ENCODE measurements around the gene CHD5.

CHD5 gene

DNA sequence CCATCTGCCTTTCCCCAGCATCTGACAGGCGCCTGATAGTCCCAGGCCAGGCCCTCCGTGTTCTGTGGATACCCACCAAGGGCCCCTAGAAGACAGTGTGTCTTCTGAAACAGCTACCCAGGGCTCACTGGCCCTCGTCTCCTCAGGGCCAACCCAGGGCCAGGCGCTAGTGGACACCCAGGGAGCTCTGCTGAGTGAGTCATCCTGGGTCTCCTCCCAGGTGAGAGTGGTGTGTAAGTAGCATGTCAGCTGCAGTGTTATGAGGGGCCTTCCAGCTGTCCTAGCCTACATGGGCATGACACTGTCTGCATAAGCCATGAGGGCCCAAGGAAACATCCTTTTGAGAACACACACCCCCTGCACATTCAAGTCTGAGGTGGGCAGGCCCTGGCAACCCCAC lies 36.7 kb downstream of the CHD5 start:
- intact Hi-C loops (cut with DNase I; ENCODE audit: low total_unique reads), result no loop called here
- no peak for DNase-seq
- no peaks in the 10 kb centered on the region for H3K36me3 ChIP-seq
- peaks cover 0 to 1% (median under 1%) of the 10 kb centered on the region in 4 donors for H3K4me1 ChIP-seq
- H3K9me3 ChIP-seq, result no peaks in the 10 kb centered on the region
- peaks cover 0 to 34% of the 10 kb centered on the region in 2 donors for H3K27me3 ChIP-seq
- H3K4me3 ChIP-seq, result no peak overlapping the region
- TF ChIP-seq CTCF (IDR thresholded peaks at IDR 0.05), result no peak
- H3K27ac ChIP-seq, result no peak overlapping the region

- Histone ChIP-seq H3K36me3 (no peaks in the 10 kb centered on the region), H3K4me3 (no peak overlapping the region), H3K27ac (no peak overlapping the region), H3K4me1 (no peaks in the 10 kb centered on the region), H3K9me3 (no peaks in the 10 kb centered on the region), H3K27me3 (peaks cover 0 to 27% of the 10 kb centered on the region in 2 donors)
- no peak for TF ChIP-seq CTCF (IDR thresholded peaks at IDR 0.05)
- no peak for DNase-seq
- intact Hi-C loops (cut with DNase I; ENCODE audit: low total_unique reads), result no loop called here
Measured at GRCh38 chr1:6142734-6143133, 37.4 kb downstream of the CHD5 start.

GRCh38 chr1:6142036-6142621 lies 38.0 kb downstream of the CHD5 start:
- Histone ChIP-seq H3K27ac (no peak overlapping the region), H3K4me3 (no peak overlapping the region), H3K9me3 (no peaks in the 10 kb centered on the region), H3K4me1 (no peaks in the 10 kb centered on the region), H3K27me3 (peaks cover 0 to 21% of the 10 kb centered on the region in 2 donors), H3K36me3 (no peaks in the 10 kb centered on the region)
- intact Hi-C loops (cut with DNase I; ENCODE audit: low total_unique reads), result no loop called here
- no peak for DNase-seq
- no peak for TF ChIP-seq CTCF (IDR thresholded peaks at IDR 0.05)

DNA sequence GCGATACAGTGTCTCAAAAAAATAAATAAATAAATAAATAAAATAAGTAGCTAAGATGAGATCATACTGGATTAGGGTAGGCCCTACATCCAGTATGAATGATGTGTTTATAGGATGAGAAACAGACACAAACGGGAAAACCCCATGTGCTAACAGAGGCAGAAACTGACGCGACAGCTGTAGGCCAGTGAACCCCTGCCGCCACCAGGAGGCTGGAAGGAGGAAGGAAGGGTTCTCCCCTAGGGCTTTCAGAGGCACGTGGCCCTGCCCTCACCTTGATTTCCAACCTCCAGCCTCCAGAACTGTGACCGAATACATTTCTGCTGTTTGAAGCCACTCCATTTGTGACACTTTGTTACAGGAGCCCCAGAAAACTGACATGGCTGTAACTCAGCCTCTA lies 38.5 kb downstream of the CHD5 start:
- no peak overlapping the region for H3K27ac ChIP-seq
- peaks cover 0 to 17% of the 10 kb centered on the region in 2 donors for H3K27me3 ChIP-seq
- H3K9me3 ChIP-seq, result no peaks in the 10 kb centered on the region
- no peaks in the 10 kb centered on the region for H3K36me3 ChIP-seq
- no peak overlapping the region for H3K4me3 ChIP-seq
- DNase-seq, result no peak
- TF ChIP-seq CTCF (IDR thresholded peaks at IDR 0.05), result no peak
- intact Hi-C loops (cut with DNase I; ENCODE audit: low total_unique reads), result no loop called here
- no peaks in the 10 kb centered on the region for H3K4me1 ChIP-seq

- Histone ChIP-seq H3K27me3 (peaks cover 0 to 14% of the 10 kb centered on the region in 2 donors), H3K27ac (no peak overlapping the region), H3K4me1 (no peaks in the 10 kb centered on the region), H3K4me3 (no peak overlapping the region), H3K9me3 (no peaks in the 10 kb centered on the region), H3K36me3 (no peaks in the 10 kb centered on the region)
- intact Hi-C loops (cut with DNase I; ENCODE audit: low total_unique reads), result no loop called here
- no peak for DNase-seq
- no peak for TF ChIP-seq CTCF (IDR thresholded peaks at IDR 0.05)
Measured at GRCh38 chr1:6140413-6140812, 39.7 kb downstream of the CHD5 start.

- Histone ChIP-seq H3K4me1 (no peaks in the 10 kb centered on the region), H3K27me3 (peaks cover 0 to 20% of the 10 kb centered on the region in 2 donors), H3K4me3 (no peak overlapping the region), H3K36me3 (no peaks in the 10 kb centered on the region), H3K27ac (no peak overlapping the region), H3K9me3 (no peaks in the 10 kb centered on the region)
- no peak for DNase-seq
- no peak for TF ChIP-seq CTCF (IDR thresholded peaks at IDR 0.05)
- intact Hi-C loops (cut with DNase I; ENCODE audit: low total_unique reads), result no loop called here
Measured at GRCh38 chr1:6137758-6138157, 42.4 kb downstream of the CHD5 start.

Measured in tibial artery (tissue), 4 donors.